Stimulated activated CD8-positive, alpha-beta memory T cell treated with anti-CD3 and anti-CD28 coated beads, Interleukin-4, amount 100 ng/mL, for 24 hours (primary cell): Measurements from ENCODE around the gene UCHL3.

Source experiments
- DNase-seq: peaks from one replicate; pipeline ENCODE4 v3.0.0-alpha.2; 2020; ENCODE audit warnings: low read depth

Gene UCHL3

DNA sequence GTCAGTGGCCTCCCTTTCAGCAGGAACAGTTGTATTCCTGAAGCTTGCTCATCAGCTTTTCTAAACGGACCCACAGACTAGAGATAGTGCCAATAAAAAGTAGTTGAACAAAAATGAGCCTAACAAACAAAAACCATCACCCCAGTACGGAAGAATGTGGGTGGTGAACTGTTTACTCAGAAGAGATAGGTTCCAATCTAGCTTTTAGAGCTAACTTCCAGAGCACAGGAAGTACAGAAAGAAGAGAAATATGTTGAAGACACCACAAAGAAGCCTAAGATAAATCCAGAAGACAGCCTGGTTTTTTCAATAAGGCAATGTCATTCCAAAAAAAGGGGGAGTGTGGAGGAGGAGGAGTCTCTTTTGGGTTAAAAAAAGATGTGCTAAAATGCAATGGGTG is 83.7 kb downstream of the UCHL3 start:
- DNase-seq, result no peak

GRCh38 chr13:75635101-75635827 is 85.7 kb downstream of the UCHL3 start:
- DNase-seq, result no peak

DNA sequence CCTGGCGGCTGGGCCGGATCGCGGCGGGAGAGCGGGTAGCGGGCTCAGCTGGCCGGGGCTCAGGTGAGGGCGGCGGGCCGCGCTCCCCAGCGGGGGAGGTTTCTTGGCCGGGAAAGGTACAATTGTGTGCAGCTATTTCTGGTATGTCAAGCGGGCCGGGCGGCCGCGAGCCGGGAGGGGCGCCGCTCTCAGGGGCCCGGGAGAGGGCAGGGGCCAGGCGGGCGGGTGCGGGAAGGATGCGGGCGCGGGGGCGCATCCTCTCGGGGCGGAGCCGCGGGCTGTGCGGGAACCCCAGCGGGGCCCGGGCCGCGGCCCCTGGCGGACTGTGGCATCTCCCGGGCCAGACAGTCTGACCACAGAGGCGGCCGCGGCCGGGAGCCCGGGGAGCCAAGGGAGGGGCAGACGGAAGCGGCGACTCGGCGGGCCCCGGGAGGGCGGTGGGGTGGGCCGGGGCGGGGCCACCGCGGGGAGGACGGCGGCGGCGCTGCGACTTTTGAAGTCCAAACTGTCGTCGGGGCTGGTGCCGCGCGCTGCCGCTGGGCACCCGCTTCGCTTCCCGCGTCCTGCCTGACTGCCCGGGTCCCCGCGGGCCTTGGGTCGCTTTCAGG is 86.3 kb downstream of the UCHL3 start, which contains the start of gene LMO7:
TSS of gene LMO7 (plus strand) at position 503 of the 608 bp plus-strand sequence. CDS start 328 bp downstream, outside the sequence.
- peak; percentile 15 for DNase-seq

- peak; percentile 8 for DNase-seq
Observed at GRCh38 chr13:75636436-75637180, 87.0 kb downstream of the UCHL3 start.

GRCh38 chr13:75637181-75637750 is 87.7 kb downstream of the UCHL3 start:
- no peak for DNase-seq

DNA sequence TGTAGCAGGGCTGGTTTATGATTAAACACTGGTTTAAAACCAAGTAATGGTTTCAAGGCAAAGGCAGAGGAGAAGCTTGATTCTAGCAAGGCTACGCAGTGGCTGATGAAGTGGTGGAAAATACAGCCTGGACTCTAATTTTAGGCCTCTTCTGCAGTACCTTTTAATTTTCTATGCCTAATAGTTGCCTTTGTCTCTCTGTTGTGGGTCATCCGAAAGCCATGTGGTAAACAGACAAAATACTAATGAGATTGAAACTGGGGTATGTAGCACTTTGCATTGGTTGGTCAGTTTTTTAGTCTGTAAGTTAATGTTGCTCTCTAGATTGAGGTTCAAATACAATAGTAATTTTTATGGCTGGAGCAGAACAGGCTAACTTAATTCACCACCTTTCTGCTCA is 89.9 kb downstream of the UCHL3 start:
- DNase-seq, result no peak

- DNase-seq, result no peak
Observed at GRCh38 chr13:75641026-75641425, 91.4 kb downstream of the UCHL3 start.

GRCh38 chr13:75643182-75643581 is 93.6 kb downstream of the UCHL3 start:
- DNase-seq, result no peak

GRCh38 chr13:75643693-75644092 is 94.1 kb downstream of the UCHL3 start:
- no peak for DNase-seq

DNA sequence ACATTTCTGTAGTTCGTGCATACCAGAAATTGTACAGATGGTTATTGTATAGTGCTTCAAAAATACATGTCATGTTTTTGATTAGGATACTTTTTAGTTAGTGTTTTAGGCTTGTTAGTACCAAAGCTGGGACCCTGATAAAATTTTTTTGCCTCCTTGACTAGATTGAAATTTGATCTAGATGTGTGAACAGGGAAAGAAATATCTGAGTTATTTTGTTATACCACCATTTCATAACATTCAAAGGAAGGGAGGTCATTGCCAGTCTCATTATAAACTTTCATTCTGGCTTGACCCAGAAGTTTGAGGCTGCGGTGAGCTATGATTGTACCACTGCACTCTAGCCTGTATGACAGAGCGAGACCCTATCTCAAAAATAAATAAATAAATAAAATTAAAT is 95.5 kb downstream of the UCHL3 start:
- no peak for DNase-seq

- no peak for DNase-seq
Observed at GRCh38 chr13:75647126-75647784, 97.7 kb downstream of the UCHL3 start.

GRCh38 chr13:75648446-75648845 is 98.9 kb downstream of the UCHL3 start:
- no peak for DNase-seq

GRCh38 chr13:75651013-75651412 is 101.4 kb downstream of the UCHL3 start:
- no peak for DNase-seq

DNA sequence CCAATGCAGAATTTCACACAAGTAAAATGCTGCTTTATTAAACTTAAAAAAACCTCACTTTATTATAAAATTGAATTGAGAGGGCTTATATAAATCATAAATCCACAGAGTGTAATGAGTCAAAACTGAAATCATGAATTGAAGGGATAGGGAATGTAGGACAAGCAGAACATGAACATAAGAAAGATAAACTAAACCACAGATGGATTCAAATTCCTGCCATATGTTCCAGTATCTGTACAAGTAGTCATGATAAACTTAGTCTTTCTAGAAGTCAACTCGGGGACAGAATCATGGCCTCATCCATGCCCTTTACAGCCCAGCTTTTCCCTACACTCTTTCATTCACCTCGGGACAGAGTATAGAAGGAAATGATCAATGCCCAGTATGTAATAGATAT is 103.1 kb downstream of the UCHL3 start:
- no peak for DNase-seq
